ENCODE measurements around the gene IL1RAPL1. TPM values are rescaled to one million over a fixed set of nuclear protein-coding genes. Genes with fewer than 3 reads are reported as not detected.

IL1RAPL1 gene
- total RNA-seq, 1 experiment from 2014 or later, result not detected

DNA sequence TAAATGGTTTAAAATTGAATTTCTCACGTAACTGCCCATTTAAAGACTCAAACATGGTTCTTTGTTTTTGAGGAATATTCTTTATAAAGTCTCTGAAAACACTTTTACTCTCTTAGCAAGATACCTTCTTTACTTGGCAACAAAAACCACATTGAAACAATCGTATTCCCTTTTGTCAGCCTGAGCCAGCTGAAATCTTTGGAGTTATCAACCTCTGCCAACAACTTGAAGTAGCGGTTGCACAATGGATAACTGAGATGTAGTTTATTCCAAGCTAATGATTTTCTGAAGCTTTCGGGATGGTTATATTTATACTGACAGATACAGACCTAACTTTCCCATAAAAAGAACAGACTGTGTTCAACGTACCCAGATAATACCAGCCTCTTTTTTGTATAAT, 561.3 kb downstream of the IL1RAPL1 start:
- intact Hi-C loops (cut with micrococcal nuclease), result no loop called here
- Mint-ChIP-seq H3K36me3 (ENCODE audit: insufficient read depth, unreplicated experiment) (no peaks in the 10 kb centered on the region), H3K4me1 (ENCODE audit: insufficient read depth, unreplicated experiment) (no peaks in the 10 kb centered on the region), H3K27me3 (ENCODE audit: insufficient read depth, unreplicated experiment) (no peaks in the 10 kb centered on the region), H3K9me3 (ENCODE audit: unreplicated experiment) (no peaks in the 10 kb centered on the region), H3K4me3 (ENCODE audit: unreplicated experiment) (no peak overlapping the region), H3K27ac (ENCODE audit: low read depth, unreplicated experiment) (no peak overlapping the region)
- no peak for DNase-seq (ENCODE audit: unreplicated experiment)
- TF ChIP-seq, protein P1, sequence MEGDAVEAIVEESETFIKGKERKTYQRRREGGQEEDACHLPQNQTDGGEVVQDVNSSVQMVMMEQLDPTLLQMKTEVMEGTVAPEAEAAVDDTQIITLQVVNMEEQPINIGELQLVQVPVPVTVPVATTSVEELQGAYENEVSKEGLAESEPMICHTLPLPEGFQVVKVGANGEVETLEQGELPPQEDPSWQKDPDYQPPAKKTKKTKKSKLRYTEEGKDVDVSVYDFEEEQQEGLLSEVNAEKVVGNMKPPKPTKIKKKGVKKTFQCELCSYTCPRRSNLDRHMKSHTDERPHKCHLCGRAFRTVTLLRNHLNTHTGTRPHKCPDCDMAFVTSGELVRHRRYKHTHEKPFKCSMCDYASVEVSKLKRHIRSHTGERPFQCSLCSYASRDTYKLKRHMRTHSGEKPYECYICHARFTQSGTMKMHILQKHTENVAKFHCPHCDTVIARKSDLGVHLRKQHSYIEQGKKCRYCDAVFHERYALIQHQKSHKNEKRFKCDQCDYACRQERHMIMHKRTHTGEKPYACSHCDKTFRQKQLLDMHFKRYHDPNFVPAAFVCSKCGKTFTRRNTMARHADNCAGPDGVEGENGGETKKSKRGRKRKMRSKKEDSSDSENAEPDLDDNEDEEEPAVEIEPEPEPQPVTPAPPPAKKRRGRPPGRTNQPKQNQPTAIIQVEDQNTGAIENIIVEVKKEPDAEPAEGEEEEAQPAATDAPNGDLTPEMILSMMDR (IDR thresholded peaks at IDR 0.05; ENCODE audit: unreplicated experiment), result no peak
- ChIA-PET POLR2A (no interaction called here), CTCF (no interaction called here)
- BruUV-seq (replicated peaks), result no TSS peak

DNA sequence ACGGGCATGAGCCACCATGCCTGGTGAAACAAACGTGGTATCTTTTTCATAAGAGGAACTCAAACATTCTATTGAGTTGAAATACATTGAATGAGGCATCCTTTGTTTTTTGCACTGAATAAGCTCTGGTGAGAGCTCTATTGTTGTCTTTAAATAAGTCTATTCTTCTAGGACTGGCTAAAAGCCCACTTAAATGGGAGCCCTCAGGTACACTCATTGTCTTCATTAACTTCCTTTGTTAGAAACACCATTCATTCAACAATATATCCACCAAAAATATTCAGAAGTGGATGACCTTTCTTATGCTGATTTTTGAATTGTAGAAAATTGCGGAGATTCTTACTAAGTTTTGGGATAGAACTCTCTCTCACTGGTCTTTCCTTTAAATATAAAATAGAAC, 568.0 kb downstream of the IL1RAPL1 start:
- no peaks in the 10 kb centered on the region for H3K36me3 Mint-ChIP-seq (ENCODE audit: insufficient read depth, unreplicated experiment)
- H3K4me3 Mint-ChIP-seq (ENCODE audit: unreplicated experiment), result no peak overlapping the region
- no TSS peak for BruUV-seq (replicated peaks)
- no peaks in the 10 kb centered on the region for H3K9me3 Mint-ChIP-seq (ENCODE audit: unreplicated experiment)
- H3K4me1 Mint-ChIP-seq (ENCODE audit: insufficient read depth, unreplicated experiment), result no peaks in the 10 kb centered on the region
- H3K27me3 Mint-ChIP-seq (ENCODE audit: insufficient read depth, unreplicated experiment), result no peaks in the 10 kb centered on the region
- POLR2A ChIA-PET, result no interaction called here
- DNase-seq (ENCODE audit: unreplicated experiment), result no peak
- CTCF ChIA-PET, result interaction anchor here (0.7 kb wide), 1 partner anchor 1893 kb away, joined by 3 read pairs; no protein-coding TSS in a partner anchor
- TF ChIP-seq, protein P1 (IDR thresholded peaks at IDR 0.05; ENCODE audit: unreplicated experiment), result no peak
- no peak overlapping the region for H3K27ac Mint-ChIP-seq (ENCODE audit: low read depth, unreplicated experiment)
- intact Hi-C loops (cut with micrococcal nuclease), result no loop called here

DNA sequence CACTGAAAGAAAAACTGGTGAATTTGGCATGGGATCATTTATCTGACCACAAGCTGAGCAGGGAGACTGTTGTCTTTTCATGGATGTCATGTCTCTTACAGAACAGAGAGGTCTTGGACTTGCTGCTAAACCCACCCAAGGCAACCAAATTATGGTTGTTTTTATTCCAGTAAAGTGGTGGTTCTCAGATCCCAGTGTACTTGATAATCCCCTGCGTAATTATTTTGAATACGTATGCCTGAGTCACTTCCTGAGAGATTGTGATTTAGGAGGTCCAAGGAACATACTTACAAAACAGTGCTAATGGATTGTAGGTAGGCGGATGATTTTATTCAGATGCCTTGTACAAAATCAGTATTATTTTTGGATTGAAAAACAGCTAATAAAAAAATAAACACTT, 585.6 kb downstream of the IL1RAPL1 start:
- Mint-ChIP-seq H3K9me3 (ENCODE audit: unreplicated experiment) (no peaks in the 10 kb centered on the region), H3K27ac (ENCODE audit: low read depth, unreplicated experiment) (peak overlapping the region; percentile 80), H3K27me3 (ENCODE audit: insufficient read depth, unreplicated experiment) (no peaks in the 10 kb centered on the region), H3K4me1 (ENCODE audit: insufficient read depth, unreplicated experiment) (peaks cover 6% of the 10 kb centered on the region), H3K36me3 (ENCODE audit: insufficient read depth, unreplicated experiment) (no peaks in the 10 kb centered on the region), H3K4me3 (ENCODE audit: unreplicated experiment) (no peak overlapping the region)
- no TSS peak for BruUV-seq (replicated peaks)
- DNase-seq (ENCODE audit: unreplicated experiment), result peak; percentile 37
- intact Hi-C loops (cut with micrococcal nuclease), result no loop called here
- TF ChIP-seq, protein P1 (IDR thresholded peaks at IDR 0.05; ENCODE audit: unreplicated experiment), result no peak
- ChIA-PET CTCF (interaction anchor here (0.6 kb wide), 1 partner anchor 36 kb away, joined by 3 read pairs; no protein-coding TSS in a partner anchor), POLR2A (no interaction called here)

DNA sequence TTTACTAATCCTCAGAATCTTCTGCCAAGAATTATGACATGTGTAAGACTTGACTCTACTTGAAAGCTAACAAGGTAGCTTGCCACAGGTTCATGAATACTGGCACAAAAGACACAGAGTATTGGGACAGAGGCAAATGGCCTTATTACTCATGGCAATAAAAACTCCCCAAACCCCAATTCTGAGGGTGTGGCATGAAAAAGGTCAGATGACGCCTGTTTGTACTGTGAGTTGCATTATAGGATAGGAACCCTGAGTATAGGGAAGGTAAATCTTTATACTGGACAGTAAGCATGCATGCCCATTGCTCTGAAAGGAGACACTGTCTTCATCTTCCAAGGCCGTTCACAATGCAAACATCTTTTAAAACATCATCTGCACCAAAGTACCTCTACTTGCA, 600.0 kb downstream of the IL1RAPL1 start:
- intact Hi-C loops (cut with micrococcal nuclease), result no loop called here
- H3K36me3 Mint-ChIP-seq (ENCODE audit: insufficient read depth, unreplicated experiment), result no peaks in the 10 kb centered on the region
- H3K4me1 Mint-ChIP-seq (ENCODE audit: insufficient read depth, unreplicated experiment), result no peaks in the 10 kb centered on the region
- no peaks in the 10 kb centered on the region for H3K9me3 Mint-ChIP-seq (ENCODE audit: unreplicated experiment)
- TF ChIP-seq, protein P1 (IDR thresholded peaks at IDR 0.05; ENCODE audit: unreplicated experiment), result no peak
- ChIA-PET CTCF (interaction anchor here (0.5 kb wide), 1 partner anchor 284 kb away, joined by 5 read pairs; no protein-coding TSS in a partner anchor), POLR2A (no interaction called here)
- H3K4me3 Mint-ChIP-seq (ENCODE audit: unreplicated experiment), result no peak overlapping the region
- DNase-seq (ENCODE audit: unreplicated experiment), result no peak
- no peak overlapping the region for H3K27ac Mint-ChIP-seq (ENCODE audit: low read depth, unreplicated experiment)
- H3K27me3 Mint-ChIP-seq (ENCODE audit: insufficient read depth, unreplicated experiment), result no peaks in the 10 kb centered on the region
- BruUV-seq (replicated peaks), result no TSS peak

All from MCF 10A (cell line).